Measurements from ENCODE around the gene FTO.

FTO gene

DNA sequence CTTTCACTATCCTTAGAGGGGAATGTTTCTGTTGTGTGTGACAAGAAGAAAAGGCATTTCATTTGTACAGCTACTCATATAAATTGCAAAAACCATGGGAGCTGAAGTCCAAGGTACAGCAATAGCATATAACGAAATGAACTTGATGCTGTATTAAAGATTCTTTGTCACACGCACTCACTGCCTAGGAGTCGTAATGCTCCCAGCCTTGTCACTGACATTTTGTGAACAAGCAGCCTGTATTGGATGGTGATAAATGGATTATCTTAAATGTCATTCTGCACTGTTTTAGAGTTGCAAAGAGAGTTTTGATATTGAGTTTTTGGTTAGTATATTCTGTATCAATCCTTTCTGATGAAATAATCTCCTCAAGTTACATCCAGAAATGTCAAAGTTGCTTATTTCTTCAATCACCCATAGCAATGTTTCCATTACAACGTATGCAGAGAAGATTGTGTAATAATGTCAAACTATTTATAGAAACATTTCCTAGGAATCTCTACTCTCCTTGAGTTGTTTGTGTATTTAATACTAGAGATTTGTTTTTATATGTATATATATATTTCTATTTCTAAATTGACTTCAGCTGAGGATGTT lies 270.6 kb downstream of the FTO start:
- no peak for DNase-seq

DNA sequence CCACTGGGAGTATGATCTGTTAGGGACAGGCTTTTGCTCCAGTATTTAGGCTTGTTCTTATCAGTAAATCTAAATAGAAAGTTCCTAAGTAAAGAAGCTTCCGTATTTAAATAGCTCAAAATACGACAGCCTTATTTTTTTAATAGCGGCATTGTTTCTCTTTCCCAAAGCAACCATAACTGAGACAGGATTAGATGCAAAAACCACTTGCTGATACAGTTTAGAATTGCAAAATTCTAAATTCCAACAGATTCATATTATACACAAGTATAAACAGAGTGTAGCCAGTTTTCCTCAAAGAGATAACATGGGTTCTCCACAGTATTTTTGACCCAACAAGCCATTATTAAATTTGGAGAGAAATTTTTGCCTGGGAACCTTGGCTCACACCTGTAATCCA lies 276.7 kb downstream of the FTO start:
- DNase-seq = no peak

DNA sequence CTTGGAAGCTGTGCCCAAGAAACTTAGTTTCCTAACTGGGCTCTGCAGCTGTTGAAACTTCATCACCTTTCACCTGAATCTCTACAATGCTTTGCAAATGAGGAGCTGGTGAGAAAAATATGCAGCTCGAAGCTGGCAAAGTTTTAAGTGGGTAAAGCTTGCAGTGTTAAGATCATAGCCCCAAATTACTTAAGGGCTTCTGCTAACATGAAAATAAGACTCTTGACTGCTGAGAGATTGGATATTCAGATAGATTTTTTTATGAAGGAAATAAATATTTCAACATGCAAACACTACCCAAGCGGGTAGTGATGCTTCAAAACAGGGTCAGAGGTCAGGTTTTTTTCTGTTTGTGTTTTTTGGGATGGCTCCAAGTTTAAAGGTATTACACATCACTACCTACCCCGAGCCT lies 278.7 kb downstream of the FTO start:
- no peak for DNase-seq

DNA sequence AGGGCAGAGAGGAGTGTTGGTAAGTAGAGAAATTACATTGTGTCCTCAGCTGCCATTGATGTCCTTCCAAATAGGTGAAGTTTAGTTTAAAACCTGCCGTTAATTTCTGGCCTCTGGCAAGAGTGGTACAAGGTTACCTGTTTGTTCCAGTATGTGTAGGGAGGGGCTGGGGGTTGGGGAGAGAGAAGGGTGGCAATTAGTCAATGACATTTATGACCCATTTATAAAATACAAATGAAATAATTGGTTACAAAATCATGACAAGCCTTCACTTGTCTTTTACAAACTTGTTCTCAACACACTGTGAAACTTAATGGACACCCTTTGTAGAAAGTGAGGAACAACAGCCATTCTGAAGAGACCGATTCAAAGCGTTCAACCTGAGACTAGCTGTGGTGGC lies 281.0 kb downstream of the FTO start:
- no peak for DNase-seq

DNA sequence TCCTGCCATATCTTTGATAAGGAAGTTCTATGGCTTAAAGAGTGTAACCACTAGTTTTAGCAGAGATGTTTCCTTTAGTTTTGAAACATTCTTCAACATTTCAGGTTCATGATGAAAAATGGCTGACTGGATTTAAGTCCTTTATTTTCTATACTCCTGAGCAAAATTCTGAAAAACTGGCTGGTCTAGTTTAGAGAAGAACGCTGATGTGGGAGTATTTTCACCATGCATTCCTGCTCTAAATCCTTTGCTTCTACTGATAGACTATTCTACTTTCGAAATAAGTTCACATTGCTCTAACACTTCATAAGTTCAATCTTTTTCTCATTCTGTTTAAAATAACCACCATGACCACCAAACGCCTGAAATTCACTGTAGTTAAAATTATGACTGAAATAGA lies 281.9 kb downstream of the FTO start:
- DNase-seq = no peak

DNA sequence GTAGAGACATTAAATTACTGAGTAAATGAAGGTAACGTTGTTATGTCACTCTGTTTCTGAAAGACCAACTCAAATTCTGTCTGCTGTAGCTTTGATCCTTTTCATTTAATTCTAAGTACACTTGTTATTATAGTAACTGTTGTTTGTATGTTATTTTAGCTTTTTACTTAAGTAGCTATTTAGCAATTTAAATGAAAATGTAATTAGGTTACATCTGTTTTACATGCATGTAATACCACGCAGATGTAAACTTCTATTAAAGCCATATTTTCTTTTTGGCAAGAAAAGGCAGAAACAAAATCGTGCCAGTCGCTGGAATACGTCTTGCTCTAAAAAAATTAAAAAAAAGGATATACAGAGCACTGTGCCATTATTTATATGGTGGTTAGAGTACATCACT lies 282.8 kb downstream of the FTO start:
- no peak for DNase-seq

DNA sequence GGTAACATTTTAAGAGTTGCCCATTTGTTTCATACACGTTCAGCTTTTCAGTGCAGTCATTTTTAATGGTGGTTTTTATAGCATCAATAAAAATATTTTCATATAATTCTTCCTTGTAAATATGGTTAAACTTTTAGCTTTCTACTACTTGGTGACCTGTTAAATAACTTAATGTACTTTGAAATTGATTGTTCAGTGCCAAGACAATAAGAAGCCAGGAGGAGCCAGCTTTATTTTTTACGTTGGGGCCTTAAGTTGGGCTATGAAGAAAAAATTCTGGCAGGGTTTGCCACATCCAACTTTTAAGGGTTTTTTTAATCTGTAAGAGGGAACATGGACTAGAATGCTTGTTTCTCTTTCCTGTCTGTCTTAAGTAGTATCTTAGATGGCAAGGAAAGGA lies 284.2 kb downstream of the FTO start:
- DNase-seq = no peak

DNA sequence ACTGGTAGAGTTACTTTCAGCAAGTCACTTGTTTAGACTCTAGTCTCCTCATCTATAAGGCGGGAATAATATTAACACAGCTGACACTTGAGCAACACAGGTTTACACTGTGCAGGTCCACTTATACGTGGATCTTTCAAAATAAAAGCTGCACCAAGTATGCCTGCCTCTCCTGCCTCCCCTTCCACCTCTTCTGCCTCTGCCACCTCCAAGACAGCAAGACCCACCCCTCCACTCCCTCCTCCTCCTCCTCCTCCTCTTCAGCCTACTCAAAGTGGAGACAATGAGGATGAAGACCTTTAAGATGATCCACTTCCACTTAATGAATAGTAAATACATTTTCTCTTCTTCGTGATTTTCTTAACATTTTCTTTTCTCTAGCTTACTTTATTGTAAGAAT lies 285.6 kb downstream of the FTO start:
- DNase-seq = no peak

DNA sequence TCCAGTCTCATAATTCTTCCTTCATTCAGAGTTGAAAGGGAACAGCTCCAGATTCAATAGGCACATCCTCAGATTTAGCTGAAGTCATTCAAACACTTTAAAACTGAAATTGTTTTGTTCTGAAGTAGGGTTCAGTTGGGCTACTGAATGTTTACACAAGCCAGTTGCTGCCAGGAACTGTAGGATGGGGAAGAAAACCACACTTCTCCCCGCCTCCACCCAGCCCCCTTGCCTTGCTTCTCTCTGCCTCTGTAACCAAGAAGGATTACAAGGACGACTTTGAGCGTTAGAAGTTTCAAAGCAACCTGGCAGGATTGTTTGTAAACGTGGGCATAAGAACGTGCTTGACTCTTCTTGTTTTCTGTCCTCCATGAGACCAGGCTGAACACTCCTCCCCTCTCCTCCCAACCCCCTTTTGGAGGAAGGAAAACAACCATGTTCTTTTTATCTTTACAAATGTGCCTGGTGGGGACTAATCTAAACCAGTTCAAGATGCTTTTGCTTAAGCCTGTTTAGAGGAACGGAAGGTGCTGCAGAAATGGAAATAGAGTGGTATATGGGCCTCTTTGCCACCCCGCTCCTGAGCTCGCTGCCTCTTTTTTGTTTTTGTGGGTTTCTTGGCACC lies 287.9 kb downstream of the FTO start:
- no peak for DNase-seq

DNA sequence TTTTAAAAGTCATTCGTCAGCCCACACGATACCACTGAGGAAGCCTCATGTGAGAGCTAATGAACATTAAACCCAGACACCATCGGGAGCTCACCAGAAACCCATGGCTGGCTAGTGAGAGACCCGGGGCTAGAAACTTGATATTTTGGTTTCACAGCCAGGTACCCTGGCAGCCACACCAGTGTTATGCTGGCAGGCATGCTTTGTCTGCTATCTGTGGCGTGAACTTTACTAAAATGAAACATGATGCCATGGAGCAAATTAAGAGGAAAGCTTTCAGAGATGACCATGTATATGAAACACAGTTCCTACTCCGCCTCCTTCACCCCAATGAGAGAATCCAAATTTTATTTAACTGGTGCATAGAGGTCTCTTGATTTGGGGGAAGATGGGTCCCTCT lies 291.4 kb downstream of the FTO start:
- no peak for DNase-seq

DNA sequence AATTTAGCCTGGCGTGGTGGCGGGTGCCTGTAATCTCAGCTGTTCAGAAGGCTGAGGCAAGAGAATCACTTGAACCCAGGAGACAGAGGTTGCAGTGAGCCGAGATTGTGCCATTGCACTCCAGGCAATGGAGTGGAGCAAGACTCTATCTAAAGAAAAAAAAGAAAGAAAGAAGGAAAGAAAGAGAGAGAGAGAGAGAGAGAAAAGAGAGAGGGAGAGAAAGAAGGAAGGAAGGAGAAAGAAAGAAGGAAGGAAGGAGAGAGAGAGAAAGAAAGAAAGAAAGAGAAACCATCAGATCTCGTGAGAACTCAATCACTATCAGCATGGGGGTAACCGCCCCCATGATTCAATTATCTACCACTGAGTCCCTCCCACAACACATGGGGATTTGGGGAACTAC lies 293.0 kb downstream of the FTO start:
- no peak for DNase-seq

DNA sequence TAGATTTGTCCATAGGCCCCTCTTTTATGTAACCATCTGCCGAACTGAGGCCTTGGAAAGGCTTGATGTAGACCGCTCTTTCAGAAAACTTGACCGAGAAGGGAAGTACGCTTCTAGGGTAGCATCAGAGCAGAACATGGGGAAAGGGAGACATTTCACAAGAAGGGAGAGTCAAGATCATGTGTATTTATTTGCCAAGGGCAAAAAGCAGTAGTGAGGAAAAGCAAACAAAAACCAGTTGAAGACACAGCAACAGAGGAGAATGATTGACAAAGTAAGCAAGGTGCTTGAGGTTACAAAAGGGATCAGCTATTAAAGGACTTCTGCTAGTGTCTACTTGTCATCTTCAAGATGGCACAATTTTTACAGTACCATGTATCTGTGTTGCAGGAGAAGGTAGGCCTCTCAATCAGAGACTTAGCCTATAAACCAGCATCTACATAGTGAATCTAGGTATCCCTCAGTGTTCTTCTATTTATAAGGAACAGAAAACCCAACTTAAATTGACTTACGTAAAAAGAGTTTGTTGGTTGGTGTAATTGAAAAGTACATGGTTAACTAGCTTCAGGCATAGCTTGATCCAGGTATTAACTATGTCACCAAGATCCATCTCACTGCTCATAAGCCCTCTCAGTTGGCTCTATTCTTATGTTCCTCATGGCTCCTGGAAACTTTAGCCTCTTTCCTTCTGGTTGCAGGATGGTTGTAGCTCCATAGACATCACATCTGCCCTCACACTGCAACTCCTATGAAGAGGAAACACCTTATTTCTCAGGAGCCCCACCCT lies 294.3 kb downstream of the FTO start:
- no peak for DNase-seq

DNA sequence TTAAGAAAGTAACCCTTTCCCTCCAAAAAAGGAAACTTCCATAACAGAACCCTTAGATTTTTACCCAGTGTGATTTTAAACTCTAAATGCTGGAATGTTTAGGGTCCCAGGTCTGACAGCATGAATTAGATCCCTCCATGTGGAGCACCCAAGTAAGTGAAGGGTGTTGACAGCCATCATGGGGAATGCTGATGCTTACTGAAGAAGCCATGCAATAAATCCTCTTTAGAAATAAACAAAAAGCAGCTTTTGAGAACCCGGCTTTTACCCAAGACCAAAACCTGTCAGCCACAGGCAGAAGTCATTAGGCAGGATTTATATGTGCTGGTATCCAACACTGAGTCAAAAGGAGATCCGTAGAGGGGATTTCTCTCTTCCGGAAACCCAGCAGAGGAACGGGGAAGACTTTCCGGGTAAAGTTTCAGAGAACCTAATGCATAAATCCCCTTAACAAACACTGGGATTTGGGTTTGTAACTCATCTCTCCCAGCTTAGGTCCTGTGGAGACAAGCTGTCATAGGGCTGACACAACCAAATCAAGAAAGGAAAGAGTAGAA lies 295.1 kb downstream of the FTO start:
- no peak for DNase-seq

DNA sequence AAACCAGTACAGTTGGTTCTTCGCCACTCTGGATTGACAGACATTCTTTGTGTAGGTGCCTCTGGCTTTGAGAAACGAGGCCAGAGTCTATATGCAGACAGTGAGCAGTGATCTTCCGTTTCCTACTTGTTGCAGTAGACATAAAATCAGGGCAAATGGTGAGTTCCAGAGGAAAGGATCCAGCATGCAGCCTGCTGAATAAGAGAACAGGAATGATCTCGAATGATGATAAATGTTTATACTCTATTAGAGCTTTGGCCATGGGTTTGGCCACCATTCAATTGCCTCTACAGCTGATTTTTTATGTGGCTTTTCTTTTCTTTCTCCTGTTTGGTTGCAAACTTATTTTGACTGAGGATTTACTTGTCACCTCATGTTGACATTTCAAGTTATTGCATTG lies 295.9 kb downstream of the FTO start:
- DNase-seq = no peak

DNA sequence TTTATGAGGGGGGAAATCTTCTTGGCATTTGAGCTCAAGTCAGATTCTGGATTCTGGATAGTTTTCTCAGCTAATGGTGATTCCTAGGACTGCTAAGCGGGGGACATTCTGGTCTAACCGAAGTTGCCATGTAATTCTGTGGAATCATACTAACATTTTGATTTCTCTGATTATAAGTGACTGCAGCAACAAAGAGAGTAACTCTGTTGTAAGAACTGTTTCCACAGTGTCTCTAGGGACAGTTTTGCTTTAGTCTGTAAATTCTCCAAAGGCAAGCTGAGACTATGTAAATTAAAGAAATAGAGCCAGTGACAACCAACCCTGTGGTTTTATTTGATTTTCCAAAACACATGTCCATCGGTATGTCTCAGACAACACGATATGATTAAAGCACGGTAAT lies 296.4 kb downstream of the FTO start:
- no peak for DNase-seq

DNA sequence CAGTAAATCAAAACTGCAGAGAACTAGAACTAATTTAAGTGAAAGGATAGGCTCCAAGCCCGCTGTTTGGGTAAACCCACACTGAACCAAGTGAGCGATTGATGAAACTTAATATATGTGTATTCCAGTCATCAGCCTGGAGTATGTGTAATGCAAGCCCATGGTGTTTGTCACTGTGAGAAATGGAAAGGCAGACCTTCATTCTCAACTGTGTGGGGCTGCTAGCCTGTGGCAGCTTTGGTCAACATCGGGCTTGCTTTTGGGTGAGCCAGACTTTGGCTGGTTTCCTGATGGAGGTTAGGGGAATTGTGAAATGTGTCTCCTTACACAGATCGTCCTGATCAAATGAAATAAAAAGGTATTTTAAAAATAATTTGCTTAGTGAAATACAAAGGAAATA lies 302.7 kb downstream of the FTO start:
- no peak for DNase-seq

DNA sequence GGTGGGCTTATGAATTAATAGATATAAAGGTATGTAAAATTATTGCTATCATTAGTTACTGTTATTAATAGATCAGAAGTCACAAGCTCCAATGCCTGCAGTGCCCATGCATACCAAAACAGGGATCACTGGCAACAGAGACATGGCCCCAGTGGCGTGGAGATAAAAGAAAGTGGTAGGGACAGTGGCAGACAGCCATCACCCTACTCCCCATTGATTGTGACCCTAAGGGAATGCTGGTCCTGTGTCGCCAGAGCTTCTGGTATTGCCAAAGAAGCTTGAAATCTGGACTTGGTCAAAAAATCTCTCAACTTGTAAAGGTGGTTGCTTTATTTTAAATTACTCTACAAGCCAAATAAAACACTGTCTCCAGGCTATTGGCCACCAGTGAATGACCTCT lies 303.5 kb downstream of the FTO start:
- no peak for DNase-seq

DNA sequence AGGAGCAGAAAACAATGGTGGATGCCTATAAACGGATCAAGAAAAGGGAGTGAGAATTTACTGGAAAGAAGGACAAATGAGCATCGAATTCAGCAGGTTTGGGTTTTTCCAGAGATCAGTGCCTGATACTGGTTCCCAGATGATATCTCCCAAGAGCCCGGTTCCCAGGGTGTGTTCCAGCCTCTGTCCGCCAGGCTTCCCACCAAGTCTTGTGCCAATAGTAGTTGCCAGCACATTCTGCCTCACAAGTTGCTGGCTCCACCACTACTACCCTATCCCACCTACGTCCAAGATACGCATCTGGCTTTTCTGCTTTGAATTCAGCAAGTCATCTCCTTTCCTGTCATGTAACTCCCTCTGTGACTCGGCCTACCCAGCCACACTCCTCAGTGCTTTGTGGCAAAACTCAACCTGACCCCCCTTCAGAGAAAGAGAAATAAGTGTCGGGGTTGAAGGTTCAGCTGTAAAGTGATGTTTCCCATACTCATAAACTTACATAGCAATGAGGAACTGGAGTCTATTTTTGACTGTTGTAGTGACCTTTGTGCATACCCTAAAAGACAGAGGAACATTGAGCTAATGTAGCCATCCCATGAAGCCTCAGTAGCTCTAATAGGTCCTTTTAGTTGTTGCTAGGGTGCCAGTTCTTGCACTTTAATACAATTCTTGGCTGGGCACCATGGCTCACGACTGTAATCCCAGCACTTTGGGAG lies 305.7 kb downstream of the FTO start:
- DNase-seq = no peak

DNA sequence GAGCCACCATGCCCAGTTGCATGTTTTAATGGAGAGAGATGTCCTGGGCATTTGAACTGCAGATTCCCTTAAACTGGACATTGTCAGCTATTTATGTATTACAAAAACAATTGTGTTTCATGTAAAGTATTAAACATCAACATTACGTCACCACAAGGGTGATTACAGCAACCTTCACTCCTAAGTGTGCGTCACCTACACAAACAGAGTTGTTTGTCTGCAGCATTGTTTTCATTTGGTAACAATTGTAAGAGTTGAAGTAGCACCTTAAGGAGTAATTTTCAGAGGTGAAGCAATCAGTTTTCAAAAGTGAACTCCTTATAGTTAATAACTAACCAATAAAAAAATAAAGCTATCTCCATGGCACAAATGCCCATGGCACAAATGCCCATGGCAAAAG lies 311.2 kb downstream of the FTO start:
- no peak for DNase-seq

DNA sequence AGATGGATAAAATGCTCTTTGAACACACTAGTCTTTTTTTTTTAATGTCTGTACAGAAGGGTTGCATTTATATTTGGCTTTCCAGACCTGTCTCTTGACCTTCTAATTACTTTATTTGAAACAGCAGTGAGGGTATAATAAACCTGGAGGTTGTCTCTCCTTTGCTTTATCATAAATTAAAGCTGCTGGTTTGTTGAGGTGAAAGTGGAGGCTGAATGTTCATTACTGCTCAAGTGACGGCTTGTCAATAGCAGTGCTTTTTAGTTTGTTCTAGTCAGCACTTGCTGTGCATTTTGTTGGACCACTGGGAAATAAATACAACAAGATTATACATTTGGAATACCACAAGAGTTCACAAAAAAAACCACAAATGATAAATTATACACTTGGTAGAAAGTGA lies 318.4 kb downstream of the FTO start:
- DNase-seq = no peak

DNA sequence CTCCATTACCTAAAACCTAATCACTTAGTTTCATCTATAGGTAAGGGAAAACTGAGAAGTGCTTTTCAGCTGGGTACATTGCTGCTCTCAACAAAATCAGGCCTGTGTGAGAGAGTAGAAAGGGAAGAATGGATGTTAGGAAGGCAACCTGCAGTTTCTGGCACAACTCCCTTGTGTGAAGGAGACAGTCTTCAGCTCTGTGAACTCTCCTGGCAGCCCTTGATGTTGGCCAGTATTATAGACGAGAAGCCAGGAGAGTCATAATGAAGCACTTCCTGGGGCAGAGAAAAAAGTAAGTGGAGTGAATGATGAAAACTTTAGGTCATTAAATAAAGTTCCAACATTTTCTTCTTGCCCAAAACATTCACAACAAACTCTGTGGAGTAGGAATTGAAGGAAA lies 322.5 kb downstream of the FTO start:
- no peak for DNase-seq

DNA sequence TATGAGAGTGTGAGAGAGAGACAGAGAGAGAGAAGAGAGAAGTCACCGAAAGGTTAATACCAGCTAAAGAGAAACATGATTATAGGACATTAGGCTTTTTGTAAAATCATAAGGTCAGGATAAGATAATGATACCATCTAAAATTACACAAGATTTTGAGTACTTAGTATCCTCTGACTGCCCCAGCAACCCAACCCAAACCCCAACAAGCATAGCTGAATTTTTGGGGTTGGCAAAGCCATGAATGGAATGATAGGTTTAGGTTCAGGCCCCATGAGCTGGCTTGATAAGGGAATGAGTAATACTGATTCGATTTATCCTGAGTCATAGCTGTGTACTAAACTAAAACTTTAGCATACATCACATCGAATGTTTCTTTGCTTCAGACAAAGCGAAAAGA lies 323.1 kb downstream of the FTO start:
- DNase-seq = no peak

DNA sequence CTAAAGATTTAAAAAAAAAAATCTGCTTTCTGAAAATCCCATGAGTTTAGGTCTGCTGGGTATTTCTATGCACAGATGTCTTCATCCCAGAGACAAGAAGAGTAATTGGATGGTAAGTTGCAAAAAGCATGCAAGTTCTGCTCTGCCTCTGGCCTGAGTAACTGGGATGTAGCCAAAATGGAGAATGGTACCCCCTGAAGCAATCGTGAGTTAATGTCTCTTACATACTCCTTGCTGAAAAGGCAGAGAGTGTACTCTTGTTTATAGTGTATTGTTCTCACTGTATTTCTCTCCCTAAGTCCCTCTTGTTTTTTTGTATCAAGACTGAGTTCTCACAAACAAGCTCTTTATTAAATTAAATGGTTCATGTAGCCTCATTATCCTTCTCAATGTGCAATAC lies 323.6 kb downstream of the FTO start:
- DNase-seq = no peak

DNA sequence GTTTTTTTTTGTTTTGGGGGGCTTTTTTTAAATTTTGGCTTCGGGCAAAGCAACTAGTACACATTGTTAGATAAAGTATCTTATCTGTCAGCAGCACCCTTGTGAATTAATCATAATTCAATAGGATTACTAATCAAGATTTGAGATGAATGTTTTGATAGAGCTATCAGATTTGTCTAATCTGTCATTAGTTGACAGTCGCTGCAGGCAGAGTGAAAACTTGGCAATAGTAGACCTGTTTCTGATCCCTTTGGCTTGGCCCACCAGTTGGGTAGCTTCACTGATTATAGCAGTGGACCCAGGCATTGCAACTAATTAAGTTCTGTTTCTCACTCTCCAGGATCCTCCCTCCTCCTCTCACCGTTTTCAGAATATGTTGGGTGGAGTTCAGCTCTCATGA lies 324.0 kb downstream of the FTO start:
- no peak for DNase-seq

Measured in NCI-H510A (cell line).